ENCODE results near the gene SVOPL.

DNA sequence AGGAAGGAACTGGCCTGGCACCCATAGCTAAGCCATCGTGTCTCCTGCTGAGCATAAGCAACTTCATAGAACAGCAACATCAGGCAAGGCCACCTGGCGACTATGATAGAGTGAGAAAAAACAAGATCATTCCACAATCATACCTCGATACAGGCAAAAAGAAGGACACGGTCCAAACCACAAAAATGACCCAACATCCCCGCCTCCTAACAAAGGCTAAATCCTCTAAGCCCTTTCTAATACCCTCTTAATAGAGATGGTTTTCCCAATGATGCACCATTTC is 40.2 kb upstream of the SVOPL start:
- TF ChIP-seq CTCF (IDR thresholded peaks at IDR 0.05) (no peak), EZH2 (IDR thresholded peaks at IDR 0.05) (no peak), EZH2phosphoT487 (IDR thresholded peaks at IDR 0.05) (no peak)

Measured in neural progenitor cell (in vitro differentiated cells).